Measurements from ENCODE around the gene FBXL7.

Gene FBXL7

DNA sequence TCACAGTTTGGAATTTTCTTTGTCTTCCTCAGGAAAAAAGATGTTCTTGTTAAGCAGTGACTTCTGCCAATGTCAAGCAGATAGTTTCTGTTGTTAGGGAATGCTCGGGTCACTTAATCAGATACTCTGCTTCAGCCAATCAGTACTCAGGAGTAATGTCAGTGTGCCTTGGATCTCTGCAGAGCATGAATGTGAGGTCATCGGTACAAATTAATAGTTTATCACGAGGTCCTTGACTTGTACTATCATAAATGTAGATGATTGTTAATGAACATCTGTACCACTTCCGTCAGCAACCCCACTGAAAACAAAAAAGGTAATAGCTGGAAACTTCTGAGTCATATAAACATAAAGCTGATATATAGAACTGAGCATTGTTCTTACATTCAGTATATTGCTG, 73.6 kb downstream of the FBXL7 start:
- no peak overlapping the region for H3K27ac ChIP-seq
- DNase-seq (ENCODE audit: low read depth, low spot score), result no peak

DNA sequence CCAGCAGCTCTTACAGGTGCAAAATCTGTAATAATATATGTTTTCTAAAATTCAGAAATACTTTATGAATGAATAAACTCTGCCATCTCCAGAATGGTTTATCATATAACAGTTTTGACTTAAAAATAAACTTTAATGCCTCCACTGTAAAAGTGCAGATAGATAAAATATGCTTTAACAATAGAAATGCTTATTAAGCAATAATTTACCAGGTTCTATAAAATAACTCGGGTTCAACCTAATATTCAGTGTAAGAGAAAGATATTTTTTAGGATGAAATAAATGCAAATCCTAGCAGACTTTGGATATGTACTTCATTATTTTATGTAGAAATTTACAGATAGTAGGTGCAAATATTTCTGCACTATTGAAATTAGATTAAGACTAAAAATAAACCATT, 74.1 kb downstream of the FBXL7 start:
- DNase-seq (ENCODE audit: low read depth, low spot score), result no peak

DNA sequence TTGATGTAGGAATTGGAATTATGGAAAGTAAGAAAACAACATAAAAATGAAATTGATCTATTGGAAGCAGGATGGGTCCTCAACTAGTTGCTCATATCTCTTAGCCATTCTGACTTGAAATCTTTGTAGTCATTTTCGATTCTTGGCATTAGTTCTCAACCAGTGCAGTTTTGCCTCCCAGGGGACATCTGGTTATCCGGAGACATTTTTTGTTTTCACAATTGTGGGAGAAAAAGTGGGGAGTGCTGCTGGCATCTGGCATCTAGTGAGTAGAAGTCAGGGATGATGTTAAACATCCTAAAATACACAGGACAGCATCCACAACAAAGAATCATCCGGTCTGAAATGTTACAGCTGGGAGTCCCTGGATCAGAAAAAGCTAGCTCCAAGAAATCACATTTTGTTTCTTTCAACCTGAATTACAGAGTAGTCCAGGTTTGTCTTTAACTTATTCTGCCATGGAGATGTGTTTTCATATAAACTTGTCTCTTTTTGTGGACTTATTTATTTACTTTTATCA, 74.9 kb downstream of the FBXL7 start:
- DNase-seq (ENCODE audit: low read depth, low spot score), result no peak
- H3K27ac ChIP-seq, result no peak overlapping the region

More for the DNA sequence above, 74.1 kb downstream of the FBXL7 start:
- H3K27ac ChIP-seq, result no peak overlapping the region

- no peak for DNase-seq (ENCODE audit: low read depth, low spot score)
- H3K27ac ChIP-seq, result no peak overlapping the region
These were observed 75.7 kb downstream of the FBXL7 start for GRCh38 chr5:15575666-15576065.

DNA sequence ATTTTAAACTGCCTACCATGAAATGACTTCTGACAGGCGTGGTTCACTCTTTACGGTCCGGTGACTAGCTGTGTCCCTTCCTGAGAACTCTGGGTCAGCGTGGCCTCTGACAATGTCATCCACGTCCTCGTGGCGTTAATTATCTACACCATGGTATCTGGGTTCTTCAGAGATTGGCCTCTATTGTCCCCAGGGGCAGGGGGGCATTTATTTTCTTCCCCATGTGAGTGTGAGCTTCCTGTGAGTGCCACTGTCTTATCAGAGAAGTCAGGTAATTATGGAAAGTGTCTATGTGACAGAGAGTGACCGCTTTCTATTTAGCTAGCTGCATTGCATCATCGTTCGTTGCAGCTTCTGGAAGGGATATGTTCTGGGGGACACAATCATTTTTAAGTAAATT, 77.2 kb downstream of the FBXL7 start:
- no peak for DNase-seq (ENCODE audit: low read depth, low spot score)
- no peak overlapping the region for H3K27ac ChIP-seq

GRCh38 chr5:15577831-15578230, 77.9 kb downstream of the FBXL7 start:
- DNase-seq (ENCODE audit: low read depth, low spot score), result no peak
- H3K27ac ChIP-seq, result no peak overlapping the region

DNA sequence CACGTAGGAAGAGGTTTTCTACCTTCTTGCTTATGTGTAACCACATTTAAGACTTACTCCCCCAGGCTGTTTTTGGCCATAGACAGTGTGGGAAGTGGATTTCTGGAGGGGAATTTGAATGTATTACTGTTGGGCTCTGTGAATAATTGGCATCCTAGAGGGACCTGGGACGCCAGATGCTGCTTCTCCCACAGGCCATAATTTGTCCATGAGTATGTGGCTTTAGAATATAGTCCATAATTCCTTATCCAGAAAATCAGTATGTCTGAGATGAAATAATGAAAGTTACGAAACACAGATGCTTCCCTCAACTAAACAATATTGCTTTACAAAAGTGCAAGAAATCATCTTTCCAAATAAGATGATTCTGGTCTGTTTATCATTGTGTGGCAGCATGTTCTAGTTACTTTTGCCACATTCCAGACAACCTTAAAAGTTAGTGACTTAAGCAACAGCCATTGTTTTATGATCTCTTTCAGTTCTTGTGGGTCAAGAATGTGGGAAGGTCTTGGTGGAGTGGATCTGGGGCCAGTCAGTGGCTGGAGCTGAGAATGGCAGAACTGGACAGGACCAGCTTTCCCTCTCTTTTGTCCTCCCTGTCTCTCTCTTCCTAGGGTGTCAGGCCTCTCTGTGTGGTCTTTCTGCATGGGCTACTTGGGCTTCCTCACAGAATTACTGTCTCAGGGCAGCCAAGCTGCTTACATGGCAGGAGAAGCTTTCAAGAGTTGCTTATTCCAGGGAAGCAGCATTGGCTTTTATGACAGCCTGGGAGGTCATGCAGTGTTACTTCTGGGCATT, 79.4 kb downstream of the FBXL7 start:
- no peak for DNase-seq (ENCODE audit: low read depth, low spot score)
- H3K27ac ChIP-seq, result no peak overlapping the region

DNA sequence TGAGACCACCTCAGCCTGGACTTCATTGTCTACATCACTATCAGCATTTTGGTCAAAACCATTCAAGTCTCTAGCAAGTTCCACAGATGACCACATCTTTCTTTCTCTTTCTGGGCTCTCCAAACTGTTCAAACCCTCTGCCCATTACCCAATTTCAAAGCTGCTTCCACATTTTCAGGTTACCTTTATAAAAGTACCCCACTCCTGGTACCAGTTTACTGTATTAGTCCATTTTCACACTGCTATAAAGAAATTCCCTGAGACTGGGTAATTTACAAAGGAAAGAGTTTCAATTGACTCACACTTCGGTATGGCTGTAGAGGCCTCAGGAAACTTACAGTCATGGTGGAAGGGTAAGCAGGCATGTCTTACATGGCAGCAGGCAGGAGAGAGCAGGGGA, 84.5 kb downstream of the FBXL7 start:
- no peak for DNase-seq (ENCODE audit: low read depth, low spot score)
- no peak overlapping the region for H3K27ac ChIP-seq

- H3K27ac ChIP-seq, result no peak overlapping the region
- no peak for DNase-seq (ENCODE audit: low read depth, low spot score)
These were observed 85.1 kb downstream of the FBXL7 start for GRCh38 chr5:15585128-15585527.

- DNase-seq (ENCODE audit: low read depth, low spot score), result no peak
- H3K27ac ChIP-seq, result no peak overlapping the region
These were observed 86.0 kb downstream of the FBXL7 start for GRCh38 chr5:15585841-15586591.

GRCh38 chr5:15587916-15588315, 87.9 kb downstream of the FBXL7 start:
- no peak for DNase-seq (ENCODE audit: low read depth, low spot score)
- no peak overlapping the region for H3K27ac ChIP-seq

- DNase-seq (ENCODE audit: low read depth, low spot score), result no peak
- no peak overlapping the region for H3K27ac ChIP-seq
These were observed 92.7 kb downstream of the FBXL7 start for GRCh38 chr5:15592728-15593127.

GRCh38 chr5:15594977-15595568, 95.1 kb downstream of the FBXL7 start:
- no peak overlapping the region for H3K27ac ChIP-seq
- DNase-seq (ENCODE audit: low read depth, low spot score), result no peak

DNA sequence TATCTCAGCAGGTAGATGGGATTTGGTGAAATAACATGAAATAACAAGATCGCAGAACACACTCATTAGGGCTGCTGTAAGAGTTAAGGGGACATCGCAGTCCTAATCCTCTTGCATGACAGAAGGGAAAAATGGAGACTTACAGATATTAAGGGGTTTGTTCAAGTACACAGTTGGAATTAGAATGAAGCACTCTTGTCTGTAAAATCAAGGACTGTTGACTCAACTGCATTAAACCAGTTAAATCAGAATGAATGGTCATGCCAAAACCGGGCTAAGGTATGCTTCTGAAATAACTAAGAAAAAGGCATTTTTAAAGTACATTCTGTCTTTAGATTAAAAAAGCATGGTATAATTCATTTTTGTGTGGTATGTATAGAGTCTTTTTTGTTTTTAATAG, 95.9 kb downstream of the FBXL7 start:
- no peak overlapping the region for H3K27ac ChIP-seq
- DNase-seq (ENCODE audit: low read depth, low spot score), result no peak

- H3K27ac ChIP-seq, result no peak overlapping the region
- DNase-seq (ENCODE audit: low read depth, low spot score), result no peak
These were observed 97.0 kb downstream of the FBXL7 start for GRCh38 chr5:15596936-15597335.

DNA sequence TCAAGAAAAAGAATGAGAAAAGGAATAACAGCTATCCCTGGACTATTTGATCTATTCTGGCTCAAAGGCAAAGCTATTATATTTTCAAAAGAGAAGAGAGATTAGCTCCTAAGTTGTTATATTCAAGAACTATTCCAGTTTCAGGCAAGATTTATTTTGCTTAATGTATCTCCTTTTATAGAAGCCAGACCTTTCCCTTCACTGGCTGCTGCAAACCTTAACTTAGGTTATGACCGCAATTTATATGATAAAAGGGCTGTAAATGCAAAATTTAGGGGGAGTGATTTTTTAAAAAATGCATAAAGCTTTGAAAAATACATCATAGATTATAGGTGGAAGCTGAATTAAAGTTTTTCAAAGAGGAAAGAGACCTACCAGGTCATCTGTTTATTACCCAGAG, 97.8 kb downstream of the FBXL7 start:
- DNase-seq (ENCODE audit: low read depth, low spot score), result no peak

GRCh38 chr5:15598294-15598902, 98.4 kb downstream of the FBXL7 start:
- H3K27ac ChIP-seq, result no peak overlapping the region
- DNase-seq (ENCODE audit: low read depth, low spot score), result no peak

More for the DNA sequence above, 97.8 kb downstream of the FBXL7 start:
- no peak overlapping the region for H3K27ac ChIP-seq

- no peak for DNase-seq (ENCODE audit: low read depth, low spot score)
- no peak overlapping the region for H3K27ac ChIP-seq
These were observed 100.1 kb downstream of the FBXL7 start for GRCh38 chr5:15600035-15600434.

GRCh38 chr5:15601274-15601673, 101.3 kb downstream of the FBXL7 start:
- no peak for DNase-seq (ENCODE audit: low read depth, low spot score)

DNA sequence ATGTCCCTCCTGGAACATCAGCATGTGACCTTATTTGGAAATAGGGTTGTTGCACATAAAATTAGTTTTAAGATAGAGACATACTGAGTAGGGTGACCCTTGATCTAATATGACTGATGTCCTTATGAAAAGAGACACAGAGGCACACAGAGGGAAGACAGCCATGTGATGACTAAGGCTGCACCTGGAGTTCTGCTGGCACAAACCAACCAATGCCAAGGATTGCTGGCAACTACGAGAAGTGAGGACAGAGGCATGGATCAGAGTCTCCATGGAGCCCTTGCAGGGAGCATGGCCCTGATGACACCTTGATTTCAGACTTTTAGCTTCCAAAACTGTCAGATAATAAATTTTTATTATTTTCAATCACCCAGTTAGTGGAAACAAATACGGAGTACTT, 101.9 kb downstream of the FBXL7 start:
- no peak overlapping the region for H3K27ac ChIP-seq
- no peak for DNase-seq (ENCODE audit: low read depth, low spot score)

More at GRCh38 chr5:15601274-15601673, 101.3 kb downstream of the FBXL7 start:
- no peak overlapping the region for H3K27ac ChIP-seq

DNA sequence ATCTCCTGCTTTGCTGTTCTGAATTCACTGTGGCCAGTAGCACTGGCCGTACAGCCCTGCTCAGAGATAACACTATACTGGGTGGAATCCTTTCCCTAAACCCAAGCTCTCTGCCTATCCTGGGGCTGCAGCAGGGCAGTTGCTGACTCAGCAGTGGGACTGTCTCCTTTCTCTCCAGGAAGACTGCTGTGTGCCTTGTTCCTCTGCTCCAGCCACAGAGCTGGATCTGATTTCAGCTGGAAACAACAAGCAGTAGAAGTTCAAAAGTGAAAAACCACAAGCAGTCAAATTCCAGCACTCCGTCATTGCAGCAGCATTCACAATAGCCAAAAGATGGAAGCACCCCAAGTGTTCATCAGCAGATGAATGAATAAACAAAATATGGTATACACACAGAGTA, 105.0 kb downstream of the FBXL7 start:
- DNase-seq (ENCODE audit: low read depth, low spot score), result no peak
- no peak overlapping the region for H3K27ac ChIP-seq
